Inferior parietal cortex (tissue), 1 donor: ENCODE measurements around the gene EZH2.

Source experiments
- DNase-seq: peaks from one replicate; pipeline ENCODE4 v3.0.0-alpha.2; 2016; ENCODE audit errors: extremely low spot score

Gene EZH2

DNA sequence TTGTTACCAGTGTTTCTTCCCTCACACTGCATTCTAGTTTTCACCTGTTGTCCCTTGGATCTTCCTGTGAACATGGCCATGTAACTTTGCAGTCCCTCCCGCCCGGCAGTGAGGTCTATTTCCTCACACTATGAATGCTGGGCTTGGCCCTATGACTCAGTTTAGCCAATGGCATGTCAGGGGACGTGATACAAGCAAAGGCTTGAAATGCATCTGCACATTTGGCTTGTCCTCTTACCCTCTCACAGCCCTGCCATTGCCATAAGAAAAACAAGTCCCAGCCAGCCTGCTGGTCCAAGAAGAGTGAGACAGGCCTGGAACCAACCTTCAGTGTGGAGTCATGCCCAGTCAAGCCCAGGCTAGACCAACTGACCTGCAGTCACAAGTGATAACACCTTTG is 17.1 kb upstream of the EZH2 start:
- DNase-seq = no peak

DNA sequence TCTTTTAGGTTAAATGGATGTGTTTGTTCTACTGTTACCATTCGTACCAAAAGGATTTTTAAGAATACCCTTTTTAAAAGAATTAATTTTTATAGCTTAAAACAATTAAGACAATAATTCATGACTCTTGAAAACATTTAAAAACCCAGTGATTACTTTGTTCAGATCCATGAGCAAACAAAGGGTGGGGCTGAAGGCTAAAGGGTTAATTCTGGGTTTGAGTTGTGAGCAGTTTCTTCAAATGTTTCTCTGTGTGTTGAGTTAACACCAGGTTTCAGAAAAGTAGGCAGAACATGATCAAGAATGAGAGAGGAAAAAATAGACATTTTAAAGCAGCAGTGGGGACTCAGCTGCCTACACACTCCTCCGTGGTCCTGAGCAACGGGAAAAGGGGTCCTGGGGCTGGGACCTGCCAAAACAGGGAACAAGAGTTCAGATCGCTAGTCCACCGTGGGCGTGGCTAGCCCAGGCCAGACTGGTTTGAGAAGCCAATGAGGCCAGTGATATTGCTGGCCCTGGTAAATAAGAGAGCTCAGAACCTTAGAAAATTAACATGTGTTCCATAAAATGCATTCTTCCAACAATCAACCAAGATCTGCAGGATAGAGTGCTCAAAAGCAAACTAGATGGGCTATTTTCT is 14.9 kb upstream of the EZH2 start:
- DNase-seq = no peak

DNA sequence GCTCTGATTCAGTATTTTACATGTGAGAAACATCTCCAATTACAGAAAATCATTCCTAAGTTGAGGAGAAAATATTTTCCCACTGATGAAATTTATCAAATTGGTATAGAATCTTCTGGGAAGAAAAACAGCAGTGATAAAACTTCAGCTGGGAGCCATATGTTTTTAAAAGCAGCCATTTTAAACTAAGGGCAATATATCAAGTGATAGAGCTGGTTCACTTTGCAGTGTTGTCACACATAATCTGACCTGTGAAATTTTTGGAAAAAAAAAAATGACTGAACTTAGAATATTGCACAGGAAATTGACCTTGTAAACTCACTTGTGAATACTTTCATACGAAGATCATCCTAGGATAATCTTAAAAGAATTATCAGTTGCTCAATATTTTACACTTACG is 10.5 kb upstream of the EZH2 start:
- DNase-seq = no peak

DNA sequence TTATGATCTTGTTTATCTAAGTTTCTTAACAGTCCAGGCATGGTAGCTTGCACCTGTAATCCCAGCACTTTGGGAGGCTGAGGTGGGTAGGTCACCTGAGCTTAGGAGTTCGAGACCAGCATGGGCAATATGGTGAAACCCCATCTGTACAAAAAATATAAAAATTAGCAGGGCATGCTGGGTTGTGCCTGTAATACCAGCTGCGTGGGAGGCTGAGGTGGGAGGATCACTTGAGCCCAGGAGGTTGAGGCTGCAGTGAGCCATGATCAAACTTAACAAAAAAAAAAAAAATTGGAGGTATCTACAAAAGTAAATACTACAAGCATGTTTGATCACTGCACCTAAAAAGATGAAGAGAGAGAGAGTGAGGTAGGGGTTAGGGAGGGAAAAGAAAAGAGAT is 9.0 kb upstream of the EZH2 start:
- DNase-seq = no peak

DNA sequence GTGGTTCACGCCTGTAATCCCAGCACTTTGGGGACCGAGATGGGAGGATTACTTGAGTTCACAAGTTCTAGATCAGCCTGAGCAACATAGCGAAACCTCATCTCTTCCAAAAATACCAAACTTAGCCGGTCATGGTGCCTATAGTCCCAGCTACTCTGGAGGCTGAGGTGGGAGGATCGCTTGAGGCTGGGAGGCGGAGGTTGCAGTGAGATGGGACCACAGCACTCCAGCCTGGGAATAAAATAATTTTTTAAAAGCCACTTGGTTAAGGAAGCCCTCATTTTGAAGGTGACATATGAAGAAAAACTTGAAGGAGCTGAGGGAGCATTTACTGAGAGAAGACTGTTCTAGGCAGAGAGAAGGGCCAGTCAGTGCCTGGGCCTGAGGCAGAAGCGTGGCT is 4.2 kb upstream of the EZH2 start:
- no peak for DNase-seq

DNA sequence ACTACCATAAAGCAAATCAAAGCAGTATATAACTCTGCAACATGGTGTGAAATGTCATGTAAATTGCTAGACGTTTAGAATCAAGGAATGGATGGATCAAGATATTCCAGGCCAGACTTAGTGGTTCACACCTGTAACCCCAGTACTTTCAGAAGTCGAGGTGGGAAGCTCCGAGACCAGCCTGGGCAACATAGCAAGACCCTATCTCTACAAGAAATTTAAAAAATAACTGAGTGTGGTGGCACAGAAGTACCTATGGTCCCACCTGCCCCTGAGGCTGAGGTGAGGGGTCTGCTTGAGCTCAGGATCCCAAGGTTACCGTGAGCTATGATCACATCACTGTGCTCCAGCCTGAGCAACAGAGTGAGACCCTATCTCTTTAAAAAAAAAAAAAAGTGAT is 2.8 kb upstream of the EZH2 start:
- DNase-seq = no peak

DNA sequence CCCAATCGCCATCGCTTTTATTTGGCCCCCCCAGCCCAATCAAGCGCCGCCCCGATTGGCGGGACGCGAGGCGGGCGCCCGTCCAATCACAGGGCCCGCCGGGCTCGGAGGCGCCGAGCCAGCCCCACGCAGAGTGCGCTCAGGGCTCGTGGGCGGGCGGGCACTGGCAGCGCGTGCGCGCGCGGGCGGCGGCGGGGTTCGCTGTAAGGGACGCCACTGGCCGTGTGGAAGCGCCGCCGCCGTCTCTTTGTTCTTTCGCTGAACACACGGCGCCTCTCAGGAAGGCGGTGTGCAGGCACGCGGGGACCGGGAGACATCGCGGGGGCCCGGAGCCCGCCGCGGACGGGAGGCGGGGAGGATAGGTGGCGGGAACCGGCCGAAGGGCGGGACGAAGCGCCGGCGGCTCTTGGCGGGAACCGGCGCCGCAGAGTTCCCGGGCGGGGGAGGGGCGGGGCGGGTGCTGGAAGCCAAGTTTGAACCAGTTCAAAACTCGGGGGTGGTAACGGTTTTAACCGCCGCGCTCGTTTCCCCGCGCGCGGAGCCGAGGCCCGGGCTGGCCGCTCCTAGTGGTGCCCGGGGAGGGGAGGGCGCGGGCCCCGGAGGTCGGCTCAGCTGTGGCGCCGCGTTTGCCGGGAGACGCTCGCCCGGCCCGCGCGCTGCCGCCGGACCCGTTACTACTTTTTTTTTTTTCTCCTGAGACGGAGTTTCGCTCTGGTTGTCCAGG is 370 bp upstream of the EZH2 start:
- peak; percentile 91 for DNase-seq

DNA sequence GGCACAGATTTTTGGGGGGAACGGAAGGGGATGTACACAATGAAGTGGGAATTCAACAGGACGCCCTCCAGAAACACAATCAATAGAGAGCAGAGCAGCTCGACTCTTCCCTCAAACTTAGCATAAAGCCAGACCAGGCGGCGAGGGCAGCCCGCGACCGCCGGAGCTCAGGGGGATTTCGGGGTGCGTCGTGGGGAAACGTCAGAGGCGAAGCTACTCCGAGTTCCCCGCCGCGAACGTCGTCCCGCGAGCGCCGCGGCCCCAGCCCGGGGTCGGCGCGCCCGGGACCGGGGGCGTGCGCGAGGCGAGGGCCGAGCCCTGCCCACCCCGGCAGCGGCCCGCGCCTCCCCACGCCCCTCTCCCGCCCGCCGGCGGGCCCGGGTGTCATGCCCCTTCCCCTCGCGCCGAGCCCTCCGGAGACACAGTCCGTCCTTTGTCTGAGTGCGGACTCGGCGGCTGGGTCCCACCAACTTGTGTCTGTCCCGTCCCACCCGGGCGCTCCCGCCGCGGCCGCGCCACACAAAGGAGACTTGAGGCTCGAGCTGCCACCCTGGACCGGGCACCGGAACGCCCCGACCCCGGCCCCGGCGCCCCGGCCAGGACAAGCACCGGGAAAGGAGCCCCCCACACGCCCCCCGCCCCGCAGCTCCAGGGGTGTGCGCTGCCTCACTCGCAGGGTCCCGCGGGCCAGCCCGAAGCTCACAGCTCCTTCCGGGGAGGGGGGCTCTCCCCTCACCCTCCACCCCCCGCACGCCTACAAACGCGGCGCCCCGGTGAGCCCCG is 634 bp downstream of the EZH2 start:
- DNase-seq = no peak

DNA sequence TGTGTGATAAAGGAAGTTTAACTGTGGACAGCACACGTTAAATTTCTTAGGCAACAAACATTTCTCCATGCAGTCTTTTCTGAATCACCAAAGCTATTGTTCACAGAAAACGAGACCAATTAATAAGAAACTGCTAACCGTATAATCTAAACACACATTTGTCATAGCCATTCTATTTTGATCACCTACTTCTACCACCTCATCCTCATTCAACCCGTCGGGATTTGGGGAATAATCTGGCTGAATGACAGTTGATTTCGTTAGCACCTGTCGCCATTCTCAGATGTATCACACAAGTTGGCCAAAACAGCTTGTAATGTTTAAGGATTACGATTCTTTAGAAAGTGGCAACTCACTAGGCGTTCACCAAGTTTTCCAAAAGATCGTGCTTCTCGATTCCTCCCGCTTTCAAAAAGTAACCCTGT is 1.2 kb downstream of the EZH2 start:
- peak; percentile 11 for DNase-seq

DNA sequence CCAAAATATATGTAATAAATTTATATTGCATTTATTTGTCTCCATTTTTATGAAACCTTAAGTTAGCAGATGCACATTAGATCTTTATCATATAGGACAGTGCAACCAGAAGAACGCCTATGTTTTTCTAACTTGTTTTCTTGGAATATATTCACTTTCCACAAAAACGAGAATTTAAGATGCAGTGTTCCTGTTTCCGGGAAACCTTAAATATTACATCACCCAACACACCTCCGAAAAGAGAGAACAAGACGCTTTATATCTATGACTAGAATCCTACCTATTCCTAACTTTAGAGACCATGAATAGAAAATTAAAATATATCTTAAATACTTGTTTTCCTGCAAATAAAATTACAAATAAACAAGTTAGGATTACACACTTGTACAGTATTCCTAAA is 1.9 kb downstream of the EZH2 start:
- no peak for DNase-seq

DNA sequence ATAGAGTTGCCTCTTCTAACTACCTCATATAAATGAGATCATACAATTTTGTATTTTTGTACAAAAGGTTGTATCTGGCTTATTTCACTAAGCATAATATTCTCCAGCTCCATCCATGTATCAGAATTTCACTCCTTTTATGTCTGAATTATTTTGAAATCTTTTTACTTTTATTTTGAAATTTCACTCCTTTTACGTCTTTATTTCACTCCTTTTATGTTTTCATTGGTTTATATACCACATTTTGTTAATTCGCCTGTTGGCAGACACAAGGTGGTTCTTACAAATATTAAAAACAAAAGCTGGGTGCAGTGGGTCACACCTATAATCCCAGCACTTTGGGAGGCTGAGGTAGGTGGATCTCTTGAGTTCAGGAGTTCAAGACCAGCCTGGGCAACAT is 5.8 kb downstream of the EZH2 start:
- DNase-seq = no peak

DNA sequence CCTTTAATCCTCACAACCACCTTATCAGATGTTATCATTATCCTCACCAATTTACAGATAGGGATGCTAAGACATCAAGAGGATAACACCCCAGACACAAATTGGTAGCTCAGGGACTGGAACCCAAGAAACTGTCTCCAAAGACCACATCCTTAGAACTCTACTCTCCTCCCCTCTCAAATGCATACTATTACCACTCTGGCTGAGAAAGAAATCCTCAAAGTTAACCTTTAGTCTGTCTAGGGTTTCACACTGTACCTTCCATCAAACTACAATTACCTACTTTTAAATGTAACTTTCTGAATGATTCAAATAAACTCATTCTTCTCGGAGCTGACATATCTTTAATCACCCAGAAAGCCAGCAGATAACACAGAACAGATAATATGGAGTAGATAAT is 6.6 kb downstream of the EZH2 start:
- no peak for DNase-seq

DNA sequence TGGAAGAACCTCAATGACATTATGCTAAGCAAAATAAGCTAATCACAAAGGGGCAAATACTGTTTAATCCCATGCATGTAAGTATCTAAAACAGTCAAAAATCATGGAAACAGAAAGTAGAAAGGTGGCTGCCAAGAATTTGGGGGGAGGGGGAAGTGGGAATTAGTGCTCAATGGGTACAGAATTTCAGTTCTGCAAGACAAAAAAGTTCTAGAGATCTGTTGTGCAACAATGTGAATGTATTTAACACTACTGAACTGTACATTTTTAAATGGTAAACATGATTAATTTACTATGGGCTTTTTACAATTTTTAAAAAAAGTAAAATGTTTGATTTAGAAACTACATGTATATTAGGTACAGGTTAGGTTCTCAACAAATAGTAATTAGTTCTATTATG is 11.9 kb downstream of the EZH2 start:
- DNase-seq = no peak

DNA sequence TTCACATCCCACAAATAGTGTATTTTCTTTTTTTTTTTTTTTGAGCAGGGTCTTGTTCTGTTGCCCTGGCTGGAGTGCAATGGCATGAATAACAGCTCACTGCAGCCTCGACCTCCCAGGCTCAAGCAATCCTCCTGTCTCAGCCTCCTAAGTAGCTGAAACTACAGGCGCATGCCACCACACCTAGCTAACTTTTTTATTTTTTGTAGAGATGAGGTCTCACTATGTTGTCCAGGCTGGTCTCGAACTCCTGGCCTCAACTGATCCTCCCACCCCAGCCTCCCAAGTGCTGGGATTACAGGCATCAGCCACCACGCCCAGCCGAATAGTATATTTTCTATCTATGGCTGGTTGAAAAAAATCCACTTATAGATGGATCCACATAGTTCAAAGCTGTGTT is 12.5 kb downstream of the EZH2 start:
- DNase-seq = no peak

DNA sequence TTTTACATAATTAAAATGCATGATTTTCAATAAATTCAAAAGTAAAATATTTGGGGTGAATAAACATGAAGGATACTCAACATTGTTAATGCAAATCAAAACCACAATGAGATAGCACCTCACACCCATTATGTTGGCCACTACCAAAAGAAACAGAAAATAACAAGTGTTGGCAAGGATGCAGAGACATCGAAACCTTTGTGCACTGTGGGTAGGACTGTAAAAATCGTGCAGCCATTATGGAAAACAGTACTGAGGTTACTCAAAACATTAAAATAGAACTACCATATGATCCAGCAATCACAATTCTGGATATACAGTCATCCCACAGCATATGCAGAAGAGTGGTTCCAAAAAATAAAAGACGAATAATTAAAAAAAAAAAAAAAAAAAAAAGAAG is 13.1 kb downstream of the EZH2 start:
- DNase-seq = no peak

DNA sequence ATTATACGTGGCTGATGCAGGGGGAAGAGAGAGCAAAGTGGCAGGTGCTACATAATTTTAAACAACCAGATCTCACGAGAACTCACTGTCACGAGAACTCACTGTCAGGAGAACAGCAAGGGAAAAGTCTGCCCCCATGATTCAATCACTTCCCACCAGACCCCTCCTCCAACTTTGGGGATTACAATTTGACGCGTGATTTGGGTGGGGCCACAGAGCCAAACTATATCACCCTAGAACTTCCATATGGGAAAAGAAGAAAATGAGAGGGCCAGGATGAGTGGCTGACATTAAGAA is 15.8 kb downstream of the EZH2 start:
- no peak for DNase-seq

DNA sequence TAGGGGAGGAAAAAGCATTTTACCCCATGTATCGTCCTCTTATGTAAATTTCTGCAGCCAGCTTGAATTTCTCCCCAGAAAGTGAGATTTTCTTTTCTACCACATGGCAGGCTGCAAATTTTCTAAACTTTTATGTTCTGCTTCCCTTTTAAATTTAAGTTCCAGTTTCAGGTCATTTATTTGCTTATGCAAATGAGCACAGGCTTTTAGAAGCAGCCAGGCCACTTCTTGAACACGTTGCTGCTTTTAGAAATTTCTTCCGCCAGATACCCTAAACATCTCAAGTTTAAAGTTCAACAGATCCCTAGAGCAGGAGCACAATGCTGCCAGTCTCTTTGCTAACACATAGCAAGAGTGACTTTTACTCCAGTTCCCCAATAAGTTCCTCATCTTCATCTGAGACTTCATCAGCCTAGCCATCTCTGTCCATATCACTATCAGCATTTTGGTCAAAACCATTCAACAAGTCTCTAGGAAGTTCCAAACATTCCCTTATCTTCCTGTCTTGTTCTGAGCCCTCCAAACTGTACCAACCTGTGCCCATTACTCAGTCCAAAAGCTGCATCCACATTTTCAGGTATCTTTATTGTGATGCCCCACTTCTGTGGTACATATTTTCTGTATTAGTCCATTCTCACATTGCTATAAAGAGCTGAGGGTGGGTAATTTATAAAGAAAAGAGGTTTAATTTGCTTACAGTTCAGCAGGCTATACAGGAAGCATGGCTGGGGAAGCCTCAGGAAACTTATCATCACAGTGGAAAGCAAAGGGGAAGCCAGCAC is 16.3 kb downstream of the EZH2 start:
- no peak for DNase-seq

DNA sequence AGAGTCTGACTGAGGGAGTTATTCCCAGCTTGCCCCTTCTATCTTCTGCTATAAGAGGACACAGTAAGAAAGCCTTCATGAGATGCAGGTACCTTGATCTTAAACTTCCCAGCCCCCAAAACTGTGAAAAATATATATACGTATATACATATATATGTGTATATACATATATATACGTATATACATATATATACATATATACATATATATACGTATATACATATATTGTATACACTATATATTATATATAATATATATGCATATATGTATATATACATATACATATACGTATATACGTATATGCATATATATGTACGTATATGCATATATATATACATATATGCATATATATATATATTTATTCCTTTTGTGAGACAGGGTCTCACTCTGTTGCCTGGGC is 17.7 kb downstream of the EZH2 start:
- DNase-seq = no peak

DNA sequence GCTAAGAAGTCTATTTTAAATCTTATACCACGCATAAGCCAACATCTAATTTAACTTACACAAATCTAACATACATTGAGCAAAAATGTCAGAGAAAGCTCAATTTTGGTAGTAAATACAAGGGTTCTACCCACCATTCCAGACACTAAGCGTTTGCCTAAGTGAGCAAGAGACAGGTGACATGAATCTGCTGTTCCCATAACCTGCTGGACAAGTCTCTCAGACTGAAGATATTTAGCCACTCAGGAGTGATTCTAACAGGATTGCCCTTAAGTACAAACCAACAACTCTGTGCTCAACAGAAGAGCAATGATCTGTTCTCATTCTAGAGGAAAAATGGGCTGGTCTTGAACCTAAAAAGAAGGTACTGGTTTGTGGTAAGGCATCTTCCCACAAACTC is 18.8 kb downstream of the EZH2 start:
- no peak for DNase-seq

DNA sequence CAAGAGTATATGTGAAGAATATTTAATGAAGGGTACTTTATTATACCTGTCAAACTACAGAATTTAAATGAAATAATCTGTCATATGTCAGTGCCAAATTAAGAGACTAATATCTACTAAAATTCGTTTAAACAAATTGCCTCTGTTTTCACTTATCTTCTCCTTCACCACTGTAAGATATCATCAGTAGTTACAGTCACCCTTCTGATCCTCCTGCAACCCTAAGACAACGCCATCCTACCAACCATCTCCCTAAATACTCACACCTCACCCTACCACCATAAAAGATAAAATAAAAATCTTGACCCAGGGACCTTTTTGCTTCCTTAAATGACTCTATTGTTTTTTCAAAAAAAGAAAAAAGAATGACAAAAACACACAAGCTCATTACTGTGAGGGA is 20.8 kb downstream of the EZH2 start:
- DNase-seq = no peak

DNA sequence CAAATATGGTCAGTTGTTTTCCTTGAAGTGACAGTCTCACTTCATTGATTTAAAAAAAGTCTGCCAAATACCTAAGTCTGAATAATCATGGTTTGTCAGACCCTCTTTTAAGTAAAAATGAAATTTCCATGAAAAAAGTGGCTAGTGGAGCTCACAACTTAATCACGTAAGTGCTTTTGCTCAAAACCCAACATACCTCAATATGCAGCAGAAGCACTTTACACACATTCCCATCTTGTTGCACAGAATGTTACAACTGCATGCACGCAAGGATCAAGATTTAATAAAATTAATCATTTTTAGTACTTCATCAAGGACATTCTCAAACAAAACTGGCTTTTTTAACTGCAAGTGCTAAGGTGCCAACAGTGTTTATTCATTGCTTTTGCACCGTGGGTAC is 21.6 kb downstream of the EZH2 start:
- DNase-seq = no peak

DNA sequence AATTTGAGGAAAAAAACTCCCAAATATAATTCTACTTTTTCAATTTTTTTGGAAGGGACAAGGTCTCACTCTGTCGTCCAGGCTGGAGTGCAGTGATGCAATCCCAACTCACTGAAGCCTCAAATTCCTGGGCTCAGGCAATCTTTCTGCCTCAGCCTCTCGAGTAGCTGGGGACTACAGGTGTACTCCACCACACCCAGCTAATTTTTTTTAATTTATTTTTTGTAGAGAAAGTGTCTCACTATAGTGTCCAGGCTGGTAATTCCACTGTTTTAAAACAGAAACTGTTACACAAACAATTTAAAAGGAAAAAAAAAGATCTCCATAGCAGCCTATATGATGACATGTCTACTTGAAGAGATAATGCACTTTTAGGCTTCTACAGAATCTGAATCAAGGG is 25.6 kb downstream of the EZH2 start:
- no peak for DNase-seq

DNA sequence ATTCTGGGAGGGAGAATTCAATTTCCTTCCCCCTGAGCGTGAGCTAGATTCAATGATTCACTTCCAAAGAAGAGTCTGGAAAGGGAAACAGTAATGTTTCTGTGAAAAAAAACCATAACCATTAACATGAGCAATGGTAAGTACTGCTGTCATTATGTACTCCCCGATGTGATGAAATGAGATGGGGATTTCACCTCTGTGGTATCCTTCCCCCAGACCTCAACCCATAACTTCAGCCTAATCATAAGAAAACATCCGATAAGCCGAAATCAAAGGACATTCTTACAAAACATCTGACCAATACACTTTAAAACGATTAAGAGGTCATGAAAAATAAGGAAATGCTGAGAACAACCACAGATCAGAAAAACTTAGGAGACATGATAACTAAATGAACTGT is 27.2 kb downstream of the EZH2 start:
- no peak for DNase-seq
